Ishikawa (cell line): ENCODE measurements around the gene CHN2.

ENCODE experiments used
- EP300 ChIP-seq: IDR thresholded peaks from 2 replicates; pipeline ENCODE4 v1.6.1; 2012; ENCODE audit warnings: borderline replicate concordance
- FOXM1 ChIP-seq: IDR thresholded peaks from 2 replicates; pipeline ENCODE4 v1.6.1; 2012; ENCODE audit warnings: low read depth, borderline replicate concordance
- NFIC ChIP-seq: IDR thresholded peaks from 2 replicates; pipeline ENCODE4 v1.6.1; 2012
- TCF12 ChIP-seq: IDR thresholded peaks from 2 replicates; pipeline ENCODE4 v1.6.1; 2012; ENCODE audit warnings: low read depth
- TEAD4 ChIP-seq: IDR thresholded peaks from 2 replicates; pipeline ENCODE4 v1.6.1; 2012
- YY1 ChIP-seq: IDR thresholded peaks from 2 replicates; pipeline ENCODE4 v1.6.1; 2012; ENCODE audit warnings: low read depth
- TF ChIP-seq, protein P1 (sequence below): IDR thresholded peaks from 2 replicates; pipeline ENCODE4 v1.6.1; 2012
- TF ChIP-seq, protein P2 (sequence below): IDR thresholded peaks from 2 replicates; pipeline ENCODE4 v1.6.1; 2012

DNA sequence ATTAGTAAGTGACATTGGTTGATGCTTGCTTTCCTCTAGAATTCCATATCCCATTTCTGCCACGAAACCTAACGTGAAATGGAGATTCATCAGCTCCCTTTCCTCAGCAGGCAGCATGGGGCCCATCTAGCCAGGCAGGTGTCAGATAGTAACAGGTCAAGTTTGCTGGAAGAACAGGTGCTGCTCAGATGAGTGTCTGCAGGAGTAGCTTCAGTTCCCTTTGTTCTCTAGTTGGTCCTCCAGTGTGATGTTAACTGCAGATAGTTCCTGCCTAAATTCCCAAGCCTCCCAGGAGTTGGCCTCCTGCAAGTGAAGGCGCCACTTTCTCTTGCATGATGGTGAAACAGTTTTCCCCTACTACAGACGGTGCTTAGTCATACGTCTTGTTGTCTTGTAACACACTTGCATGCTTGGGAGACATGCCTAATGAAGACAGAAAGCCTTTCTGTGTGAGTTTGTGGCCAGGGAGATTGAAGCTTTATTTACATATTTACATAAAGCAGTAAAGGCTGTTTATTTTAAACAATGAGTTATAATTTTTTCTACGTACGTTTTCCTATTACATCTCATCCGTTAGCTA is 175.4 kb downstream of the CHN2 start:
- no peak for TF ChIP-seq FOXM1
- no peak for TF ChIP-seq TEAD4
- TF ChIP-seq NFIC = no peak
- TF ChIP-seq EP300 = no peak
- TF ChIP-seq, protein P1, sequence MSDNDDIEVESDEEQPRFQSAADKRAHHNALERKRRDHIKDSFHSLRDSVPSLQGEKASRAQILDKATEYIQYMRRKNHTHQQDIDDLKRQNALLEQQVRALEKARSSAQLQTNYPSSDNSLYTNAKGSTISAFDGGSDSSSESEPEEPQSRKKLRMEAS = no peak
- TF ChIP-seq YY1 = no peak
- no peak for TF ChIP-seq TCF12
- TF ChIP-seq, protein P2, sequence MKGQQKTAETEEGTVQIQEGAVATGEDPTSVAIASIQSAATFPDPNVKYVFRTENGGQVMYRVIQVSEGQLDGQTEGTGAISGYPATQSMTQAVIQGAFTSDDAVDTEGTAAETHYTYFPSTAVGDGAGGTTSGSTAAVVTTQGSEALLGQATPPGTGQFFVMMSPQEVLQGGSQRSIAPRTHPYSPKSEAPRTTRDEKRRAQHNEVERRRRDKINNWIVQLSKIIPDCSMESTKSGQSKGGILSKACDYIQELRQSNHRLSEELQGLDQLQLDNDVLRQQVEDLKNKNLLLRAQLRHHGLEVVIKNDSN = no peak
